HG03354 (cell line): ENCODE measurements around the gene POLD1.
"Not testable (repeated sequence)": the region's sequence is repeated elsewhere in the genome, so short reads cannot be mapped to it uniquely, and the experiment has no call there.

Source experiments
- ATAC-seq: cut with Tn5 transposase; IDR thresholded peaks from one replicate; pipeline ENCODE4 v1.9.1; 2021; ENCODE audit warnings: mild to moderate bottlenecking; ENCODE audit not compliant: unreplicated experiment, poor library complexity, severe bottlenecking

The POLD1 gene

DNA sequence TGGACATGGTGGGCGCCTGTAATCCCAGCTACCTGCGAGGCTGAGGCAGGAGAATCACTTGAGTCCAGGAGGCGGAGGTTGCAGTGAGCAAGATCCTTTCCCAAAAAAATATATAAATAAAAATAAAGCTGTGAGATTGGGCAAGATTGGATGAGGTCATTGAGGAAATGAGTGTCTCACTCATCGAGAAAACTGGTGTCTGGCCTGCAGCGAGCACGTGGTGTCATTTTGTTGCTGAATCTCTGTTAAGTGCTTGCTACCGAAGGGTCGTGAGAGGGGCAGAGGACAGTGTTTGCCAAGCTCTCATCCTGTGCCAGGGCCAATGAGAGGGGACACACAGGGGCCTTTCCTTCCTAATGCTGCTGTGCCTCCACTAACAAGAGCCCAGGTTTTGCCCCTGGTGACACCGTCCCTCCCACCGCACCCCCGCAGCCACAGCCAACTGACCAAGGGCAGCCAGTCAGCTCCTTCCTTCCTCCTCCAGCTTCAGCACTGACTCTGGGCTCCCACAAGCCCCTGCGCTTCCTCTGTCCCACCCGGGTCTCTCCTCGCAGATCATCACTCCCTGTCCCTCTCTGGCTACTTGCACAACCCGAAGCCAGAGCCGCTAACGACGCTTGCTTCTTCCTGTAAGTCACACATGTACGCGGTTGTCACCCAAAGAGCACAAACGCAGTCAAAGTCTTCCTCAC, 3.2 kb downstream of the POLD1 start:
- no peak for ATAC-seq

DNA sequence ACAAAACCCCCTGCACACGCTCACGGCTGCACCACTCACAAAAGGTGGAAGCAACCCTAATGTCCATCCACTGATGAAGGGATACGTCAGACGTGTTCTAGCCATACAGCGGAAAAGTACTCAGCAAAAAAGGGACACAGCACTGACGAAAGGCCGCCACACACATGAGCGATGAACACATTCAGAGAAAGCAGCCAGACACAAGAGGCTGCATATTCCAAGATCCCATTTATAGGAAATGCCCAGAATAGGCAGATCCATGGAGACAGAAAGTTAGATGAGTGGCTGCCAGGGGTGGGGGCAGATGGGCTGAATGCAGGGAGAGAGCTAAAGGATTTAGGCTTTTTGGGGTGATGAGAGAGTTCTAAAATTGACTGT, 3.7 kb downstream of the POLD1 start:
- ATAC-seq = no peak

DNA sequence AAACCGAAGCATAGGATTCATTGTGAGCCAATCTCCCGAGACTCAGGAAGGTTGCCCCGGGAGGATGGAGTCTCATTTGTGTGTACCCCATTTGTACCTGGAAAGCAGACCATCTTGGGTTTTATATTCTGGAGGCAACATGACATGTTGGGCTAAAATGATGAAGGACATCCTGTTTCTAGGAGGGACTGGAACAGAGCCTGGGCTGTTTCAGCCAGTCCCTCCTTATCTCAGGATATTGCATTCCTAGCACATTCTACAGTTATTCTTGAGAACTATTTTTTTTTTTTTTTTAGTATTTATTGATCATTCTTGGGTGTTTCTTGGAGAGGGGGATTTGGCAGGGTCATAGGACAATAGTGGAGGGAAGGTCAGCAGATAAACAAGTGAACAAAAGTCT, 6.1 kb downstream of the POLD1 start:
- ATAC-seq = not testable (repeated sequence)

DNA sequence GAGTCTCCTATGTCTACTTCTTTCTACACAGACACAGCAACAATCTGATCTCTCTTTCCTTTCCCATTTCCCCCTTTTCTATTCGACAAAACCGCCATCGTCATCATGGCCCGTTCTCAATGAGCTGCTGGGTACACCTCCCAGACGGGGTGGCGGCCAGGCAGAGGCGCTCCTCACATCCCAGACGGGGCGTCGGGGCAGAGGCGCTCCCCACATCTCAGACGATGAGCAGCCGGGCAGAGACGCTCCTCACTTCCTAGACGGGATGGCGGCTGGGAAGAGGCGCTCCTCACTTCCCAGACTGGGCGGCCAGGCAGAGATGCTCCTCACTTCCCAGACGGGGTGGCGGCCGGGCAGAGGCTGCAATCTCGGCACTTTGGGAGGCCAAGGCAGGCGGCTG, 6.8 kb downstream of the POLD1 start:
- not testable (repeated sequence) for ATAC-seq

DNA sequence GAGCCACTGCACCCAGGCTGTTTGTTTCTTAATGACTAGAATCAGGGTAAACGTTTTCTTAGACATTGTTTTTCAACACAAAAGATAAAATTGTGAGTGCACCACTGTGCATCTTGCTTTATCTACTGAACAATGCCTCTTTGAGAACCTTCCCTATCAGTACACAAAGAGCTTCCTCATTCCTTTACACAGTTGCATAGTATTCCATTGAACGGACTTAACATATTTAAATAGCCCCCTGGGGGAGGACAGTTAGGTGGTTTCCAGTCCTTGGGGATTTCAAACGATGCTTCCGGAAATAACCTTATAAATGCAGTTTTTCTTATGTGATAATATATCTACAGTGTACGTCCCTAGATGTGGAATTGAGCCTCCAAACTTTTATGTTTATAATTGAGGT, 8.6 kb downstream of the POLD1 start:
- ATAC-seq = no peak

DNA sequence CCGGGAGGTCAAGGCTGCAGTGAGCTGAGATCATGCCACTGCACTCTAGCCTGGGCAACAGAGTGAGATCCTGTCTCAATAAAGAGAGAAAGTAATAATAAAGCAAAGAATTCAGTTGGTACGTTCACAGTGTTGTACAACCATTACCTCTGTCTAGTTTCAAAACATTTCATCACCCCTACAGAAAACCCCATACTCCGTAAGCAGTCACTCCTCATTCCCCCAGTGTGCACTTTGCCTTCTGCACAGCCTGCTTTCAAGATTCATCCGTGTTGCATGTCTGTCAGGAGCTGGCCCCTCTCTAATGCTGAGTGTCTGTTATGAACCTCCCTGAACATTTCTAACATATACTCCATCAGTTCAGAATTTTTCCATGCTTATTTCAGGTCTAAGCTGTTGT, 9.4 kb downstream of the POLD1 start:
- ATAC-seq = no peak

DNA sequence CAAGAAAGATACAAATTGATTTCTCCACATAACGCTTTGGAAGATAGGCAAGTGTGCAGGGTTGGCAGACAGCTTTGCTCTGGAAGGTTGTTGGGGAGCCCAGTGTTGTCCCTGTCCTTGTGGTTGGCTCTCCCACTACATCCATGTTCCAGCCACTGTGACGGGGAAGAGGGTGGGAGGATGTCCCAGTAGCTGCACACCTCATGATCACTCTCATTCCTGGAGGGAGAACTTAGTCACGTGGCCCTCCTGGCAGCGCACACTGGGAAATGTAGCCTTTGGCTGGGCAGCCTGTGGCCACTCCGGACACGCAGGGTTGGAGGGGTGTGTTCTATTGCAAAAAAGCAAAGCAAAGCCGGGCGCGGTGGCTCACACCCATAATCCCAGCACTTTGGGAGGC, 9.9 kb downstream of the POLD1 start:
- ATAC-seq = no peak

DNA sequence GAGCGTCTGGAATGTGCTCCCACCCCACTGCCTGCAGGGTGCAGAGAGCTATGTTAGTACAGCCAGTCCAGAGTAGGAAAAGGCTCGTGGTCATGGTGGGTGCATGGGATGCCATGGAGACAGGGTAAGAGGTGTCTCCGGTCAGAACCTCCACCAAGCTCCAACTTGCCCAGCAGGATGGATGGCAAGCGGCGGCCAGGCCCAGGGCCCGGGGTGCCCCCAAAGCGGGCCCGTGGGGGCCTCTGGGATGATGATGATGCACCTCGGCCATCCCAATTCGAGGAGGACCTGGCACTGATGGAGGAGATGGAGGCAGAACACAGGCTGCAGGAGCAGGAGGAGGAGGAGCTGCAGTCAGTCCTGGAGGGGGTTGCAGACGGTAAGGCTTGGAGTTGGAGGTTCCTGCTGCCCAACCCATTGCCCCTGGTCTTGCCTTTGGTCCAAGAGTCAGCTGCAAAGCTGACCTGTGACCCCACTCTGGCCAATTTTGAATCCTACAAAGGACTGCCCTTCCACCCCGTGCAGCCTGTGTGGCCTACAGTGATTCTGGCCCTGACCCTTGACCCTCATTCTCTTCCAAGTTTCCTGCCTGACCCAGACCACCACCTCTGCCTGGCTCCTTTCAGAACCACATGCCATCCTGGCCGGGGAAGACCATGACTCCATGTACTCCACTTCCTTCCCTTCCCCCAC, 14.7 kb downstream of the POLD1 start:
- no peak for ATAC-seq

DNA sequence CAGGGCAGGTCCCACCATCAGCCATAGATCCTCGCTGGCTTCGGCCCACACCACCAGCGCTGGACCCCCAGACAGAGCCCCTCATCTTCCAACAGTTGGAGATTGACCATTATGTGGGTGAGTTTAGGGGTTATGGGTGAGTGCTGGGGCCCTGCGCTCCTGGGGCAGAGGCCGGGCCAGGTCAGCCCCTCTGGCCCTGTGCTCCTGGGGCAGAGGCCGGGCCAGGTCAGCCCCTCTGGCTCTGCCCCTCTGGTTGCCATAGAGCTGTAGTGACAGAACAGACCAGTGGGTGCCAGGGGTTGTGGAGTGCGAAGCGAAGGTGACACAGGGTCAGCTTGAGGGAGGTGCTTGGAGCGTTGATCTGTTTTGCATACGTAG, 15.2 kb downstream of the POLD1 start:
- no peak for ATAC-seq

DNA sequence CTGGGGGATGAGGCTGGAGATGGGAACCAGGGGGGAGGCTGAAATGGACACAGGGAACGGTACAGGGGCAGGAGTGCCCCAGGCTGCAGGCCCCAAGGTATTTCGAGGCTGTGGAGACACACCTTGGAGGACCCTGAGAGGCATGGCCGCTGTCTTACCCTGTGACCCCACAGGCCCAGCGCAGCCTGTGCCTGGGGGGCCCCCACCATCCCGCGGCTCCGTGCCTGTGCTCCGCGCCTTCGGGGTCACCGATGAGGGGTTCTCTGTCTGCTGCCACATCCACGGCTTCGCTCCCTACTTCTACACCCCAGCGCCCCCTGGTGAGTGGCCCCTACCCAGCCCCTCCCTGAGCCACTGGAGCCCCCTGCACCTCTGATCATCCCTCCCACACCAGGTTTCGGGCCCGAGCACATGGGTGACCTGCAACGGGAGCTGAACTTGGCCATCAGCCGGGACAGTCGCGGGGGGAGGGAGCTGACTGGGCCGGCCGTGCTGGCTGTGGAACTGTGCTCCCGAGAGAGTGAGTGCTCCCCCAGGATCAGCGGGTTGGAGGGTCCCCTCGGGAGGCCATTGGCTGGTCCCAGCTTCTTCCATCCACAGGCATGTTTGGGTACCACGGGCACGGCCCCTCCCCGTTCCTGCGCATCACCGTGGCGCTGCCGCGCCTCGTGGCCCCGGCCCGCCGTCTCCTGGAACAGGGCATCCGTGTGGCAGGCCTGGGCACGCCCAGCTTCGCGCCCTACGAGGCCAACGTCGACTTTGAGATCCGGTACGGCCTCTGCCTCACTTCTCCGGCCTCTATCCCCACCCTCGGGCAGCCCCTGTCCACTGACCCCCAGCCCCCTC, 17.7 kb downstream of the POLD1 start:
- ATAC-seq = no peak

DNA sequence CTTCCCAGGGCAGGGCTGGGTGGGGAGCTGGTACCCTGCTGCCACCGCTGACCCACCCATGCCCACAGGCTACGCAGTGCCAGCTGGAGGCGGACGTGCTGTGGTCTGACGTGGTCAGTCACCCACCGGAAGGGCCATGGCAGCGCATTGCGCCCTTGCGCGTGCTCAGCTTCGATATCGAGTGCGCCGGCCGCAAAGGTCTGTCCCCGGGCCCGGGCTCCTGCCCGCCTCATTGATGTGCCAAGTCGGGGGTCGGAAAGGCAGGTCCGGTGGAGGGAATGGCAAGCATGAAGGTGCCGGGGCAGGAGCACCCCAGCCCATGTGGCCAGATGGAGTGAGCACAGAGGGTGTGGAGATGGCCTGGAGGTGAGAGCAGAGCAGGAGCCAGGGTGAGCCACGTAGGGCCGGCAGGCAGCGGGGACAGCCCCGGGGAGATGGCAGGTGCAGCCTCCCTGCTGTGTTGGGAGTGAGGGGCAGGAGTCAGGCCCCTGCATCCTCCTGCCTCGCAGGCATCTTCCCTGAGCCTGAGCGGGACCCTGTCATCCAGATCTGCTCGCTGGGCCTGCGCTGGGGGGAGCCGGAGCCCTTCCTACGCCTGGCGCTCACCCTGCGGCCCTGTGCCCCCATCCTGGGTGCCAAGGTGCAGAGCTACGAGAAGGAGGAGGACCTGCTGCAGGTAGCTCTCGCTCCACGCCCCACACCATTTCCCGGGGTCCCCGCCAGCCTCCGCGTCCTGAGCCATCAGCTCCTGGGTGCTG, 18.6 kb downstream of the POLD1 start:
- no peak for ATAC-seq

DNA sequence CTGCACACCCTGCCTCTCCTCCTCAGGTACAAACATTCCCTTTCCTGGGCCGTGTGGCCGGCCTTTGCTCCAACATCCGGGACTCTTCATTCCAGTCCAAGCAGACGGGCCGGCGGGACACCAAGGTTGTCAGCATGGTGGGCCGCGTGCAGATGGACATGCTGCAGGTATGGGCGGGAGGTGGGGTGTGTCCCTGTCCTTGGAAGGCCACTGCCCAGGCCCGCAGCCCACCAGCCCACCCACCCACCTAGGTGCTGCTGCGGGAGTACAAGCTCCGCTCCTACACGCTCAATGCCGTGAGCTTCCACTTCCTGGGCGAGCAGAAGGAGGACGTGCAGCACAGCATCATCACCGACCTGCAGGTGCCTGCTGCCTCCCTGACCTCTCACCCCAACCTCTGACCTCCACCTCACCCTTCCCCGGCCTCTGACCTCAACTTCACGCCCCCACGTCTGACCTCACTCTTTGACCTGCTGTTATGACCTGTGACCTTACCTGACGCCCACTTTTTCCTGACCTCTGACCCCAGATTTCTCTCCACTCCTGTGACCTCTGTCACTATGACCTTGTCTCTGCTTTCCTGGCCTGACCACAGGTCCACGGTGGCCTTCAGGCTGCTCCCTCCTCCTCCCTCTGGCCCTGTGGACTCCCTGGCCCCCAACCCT, 22.1 kb downstream of the POLD1 start:
- ATAC-seq = no peak

DNA sequence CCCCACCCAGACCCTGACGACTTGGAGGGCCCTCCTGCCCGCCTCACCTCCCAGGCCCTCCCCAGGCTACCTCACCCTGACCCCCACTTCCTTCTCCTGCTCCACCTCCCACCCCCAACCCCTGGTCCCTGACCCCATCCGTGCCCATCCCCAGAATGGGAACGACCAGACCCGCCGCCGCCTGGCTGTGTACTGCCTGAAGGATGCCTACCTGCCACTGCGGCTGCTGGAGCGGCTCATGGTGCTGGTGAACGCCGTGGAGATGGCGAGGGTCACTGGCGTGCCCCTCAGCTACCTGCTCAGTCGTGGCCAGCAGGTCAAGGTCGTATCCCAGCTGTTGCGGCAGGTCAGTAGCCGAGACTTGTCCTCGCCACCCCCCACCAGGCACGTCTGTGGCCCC, 22.7 kb downstream of the POLD1 start:
- ATAC-seq = no peak

DNA sequence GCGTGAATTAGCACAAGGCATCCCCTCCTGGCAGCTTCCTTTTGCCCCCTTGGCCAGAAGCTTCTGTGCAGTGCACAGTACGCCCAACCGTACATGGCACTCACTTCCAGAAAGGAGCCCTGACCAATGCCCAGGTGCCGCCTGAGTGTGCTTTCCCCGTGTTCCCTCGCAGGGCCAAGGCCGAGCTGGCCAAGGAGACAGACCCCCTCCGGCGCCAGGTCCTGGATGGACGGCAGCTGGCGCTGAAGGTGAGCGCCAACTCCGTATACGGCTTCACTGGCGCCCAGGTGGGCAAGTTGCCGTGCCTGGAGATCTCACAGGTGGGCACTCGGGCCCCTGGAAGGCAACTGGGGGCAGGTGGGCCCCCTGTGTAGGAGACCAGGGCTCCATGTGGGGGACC, 25.2 kb downstream of the POLD1 start:
- no peak for ATAC-seq

DNA sequence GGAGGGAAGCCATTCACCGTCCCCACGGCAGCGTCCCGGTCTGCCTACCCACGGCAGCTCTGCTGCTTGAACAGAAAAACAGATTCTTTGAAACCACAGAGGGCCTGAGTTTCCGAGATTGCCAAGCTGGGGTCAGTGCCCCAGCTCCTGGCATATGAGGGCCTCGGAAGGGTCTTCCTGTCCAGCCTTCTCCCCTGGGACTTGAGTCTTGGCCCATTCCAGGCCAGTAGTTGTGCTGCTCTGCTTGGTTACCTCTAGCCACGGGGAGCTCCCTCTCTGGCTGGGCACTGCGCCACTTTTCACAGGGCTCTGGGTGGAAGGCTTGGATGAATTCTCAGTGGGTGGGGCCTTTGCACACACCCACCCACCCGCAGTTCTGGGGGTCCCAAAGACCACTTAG, 26.0 kb downstream of the POLD1 start:
- no peak for ATAC-seq

DNA sequence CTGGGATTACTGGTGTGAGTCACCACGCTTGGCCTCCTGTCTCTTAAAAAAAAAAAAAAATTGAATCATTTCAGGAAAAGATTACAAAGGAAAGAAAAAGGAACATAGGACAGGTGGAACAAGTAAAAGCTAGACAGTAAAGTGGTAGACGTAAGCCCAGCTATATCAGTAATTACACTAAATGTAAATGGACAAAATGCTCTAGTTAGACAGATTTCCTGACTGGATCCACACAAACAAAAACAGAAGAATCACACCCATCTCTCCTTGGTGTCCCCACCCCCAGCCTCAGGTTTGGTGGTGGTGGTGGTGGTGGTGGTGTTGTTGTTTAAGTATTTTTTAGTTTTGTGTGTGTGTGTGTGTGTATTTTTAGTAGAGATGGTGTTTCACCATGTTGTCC, 28.3 kb downstream of the POLD1 start:
- no peak for ATAC-seq

DNA sequence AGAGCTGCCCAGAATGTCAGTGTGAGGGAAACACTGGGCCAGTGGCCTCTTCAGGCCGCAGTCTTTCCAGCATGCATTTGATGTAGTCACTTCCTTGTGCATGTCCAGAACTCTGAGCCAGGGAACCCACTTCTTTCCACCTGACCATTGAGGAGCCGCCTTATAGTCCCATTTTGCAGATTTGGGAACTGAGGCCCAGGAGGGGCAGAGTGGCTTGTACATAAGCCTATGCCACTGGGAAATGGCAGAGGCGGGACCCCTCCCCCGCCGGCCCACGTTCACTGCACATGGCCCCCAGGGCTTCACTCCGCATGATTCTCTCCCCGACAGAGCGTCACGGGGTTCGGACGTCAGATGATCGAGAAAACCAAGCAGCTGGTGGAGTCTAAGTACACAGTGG, 28.9 kb downstream of the POLD1 start:
- no peak for ATAC-seq

DNA sequence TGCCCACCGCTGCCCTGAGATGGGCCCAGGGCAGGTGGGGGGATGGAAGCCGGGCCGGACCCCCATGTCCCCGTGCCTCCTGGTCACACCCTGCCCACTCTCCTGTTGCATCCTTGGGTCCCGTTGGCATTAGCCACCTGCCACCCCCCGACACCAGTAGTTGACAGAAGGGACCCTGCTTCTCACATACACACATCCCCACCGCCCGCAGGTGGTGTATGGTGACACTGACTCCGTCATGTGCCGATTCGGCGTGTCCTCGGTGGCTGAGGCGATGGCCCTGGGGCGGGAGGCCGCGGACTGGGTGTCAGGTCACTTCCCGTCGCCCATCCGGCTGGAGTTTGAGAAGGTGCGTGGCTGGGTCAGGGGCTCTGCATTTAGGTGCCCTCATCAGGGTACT, 29.4 kb downstream of the POLD1 start:
- no peak for ATAC-seq

DNA sequence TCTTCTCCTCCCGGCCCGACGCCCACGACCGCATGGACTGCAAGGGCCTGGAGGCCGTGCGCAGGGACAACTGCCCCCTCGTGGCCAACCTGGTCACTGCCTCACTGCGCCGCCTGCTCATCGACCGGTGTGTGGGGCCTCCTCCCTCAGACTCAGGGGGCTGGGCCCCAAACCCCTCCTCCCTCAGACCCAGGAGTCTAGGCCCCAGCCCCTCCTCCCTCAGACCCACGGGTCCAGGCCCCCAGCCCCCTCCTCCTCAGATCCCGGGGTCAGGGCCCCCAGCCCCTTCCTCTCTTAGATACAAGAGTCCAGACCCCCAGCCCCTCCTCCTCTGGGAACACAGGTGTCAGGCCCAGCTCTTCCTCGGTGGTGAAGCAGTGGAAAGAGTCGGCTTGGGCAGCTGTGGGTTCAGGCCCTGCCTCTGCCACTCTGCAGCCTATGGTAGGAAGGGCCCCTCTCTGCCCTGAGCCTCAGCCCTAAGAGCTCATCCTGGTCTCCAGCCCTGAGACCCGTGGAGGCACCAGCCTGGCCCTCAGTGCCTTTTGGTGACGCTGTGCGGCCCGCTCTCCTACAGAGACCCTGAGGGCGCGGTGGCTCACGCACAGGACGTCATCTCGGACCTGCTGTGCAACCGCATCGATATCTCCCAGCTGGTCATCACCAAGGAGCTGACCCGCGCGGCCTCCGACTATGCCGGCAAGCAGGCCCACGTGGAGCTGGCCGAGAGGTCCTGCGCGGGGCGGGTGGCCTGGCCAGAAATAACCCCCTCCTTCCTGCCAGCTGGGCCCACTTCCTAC, 30.9 kb downstream of the POLD1 start:
- peak; percentile 39 for ATAC-seq
